Kidney (tissue), 14 donors: ENCODE measurements around the gene RELL2. TPM values are rescaled to one million over a fixed set of nuclear protein-coding genes. Genes with fewer than 3 reads are reported as not detected.

Source experiments
- DNase-seq, 5 donors: peaks; one replicate each; pipeline ENCODE4 v3.0.0-alpha.2; 2013 to 2020
- FAIRE-seq: peaks from 2 replicates; lab custom pipeline; 2012; peaks lifted over from hg19 to GRCh38; lab: Jason Lieb, UNC
- H3K27ac ChIP-seq, 2 donors: one replicate each; pipeline ENCODE4 v1.7.0; 2013; ENCODE audit warnings: low read depth in 2 of 2, low read length in 2 of 2, inconsistent platforms in 1 of 2
- H3K27me3 ChIP-seq: one replicate; pipeline ENCODE4 v1.7.1; 2013; ENCODE audit warnings: low read length, inconsistent platforms; ENCODE audit not compliant: control insufficient read depth, insufficient read depth
- H3K36me3 ChIP-seq, 3 donors: one replicate each; pipeline versions ENCODE4 v1.7.0 to v1.7.1; 2013; ENCODE audit warnings: low read length in 3 of 3, control low read depth in 1 of 3, inconsistent platforms in 1 of 3; ENCODE audit not compliant: insufficient read depth in 3 of 3, control insufficient read depth in 2 of 3
- H3K4me1 ChIP-seq, 3 donors: one replicate each; pipeline versions ENCODE4 v1.7.0 to v1.7.1; 2013; ENCODE audit warnings: low read length in 3 of 3, inconsistent platforms in 1 of 3, low read depth in 1 of 3; ENCODE audit not compliant: control insufficient read depth in 2 of 3, insufficient read depth in 2 of 3
- H3K4me3 ChIP-seq, 3 donors: one replicate each; pipeline versions ENCODE4 v1.7.0 to v1.8.1; 2013; ENCODE audit warnings: low read length in 3 of 3, control low read depth in 1 of 3, inconsistent platforms in 1 of 3
- H3K9ac ChIP-seq, 3 donors: one replicate each; pipeline versions ENCODE4 v1.7.0 to v1.7.1; 2013; ENCODE audit warnings: low read length in 3 of 3, control low read depth in 1 of 3, inconsistent platforms in 1 of 3
- H3K9me3 ChIP-seq, 3 donors: one replicate each; pipeline versions ENCODE4 v1.7.0 to v1.7.1; 2013; ENCODE audit warnings: low read length in 3 of 3, control low read depth in 1 of 3, inconsistent platforms in 1 of 3; ENCODE audit not compliant: control insufficient read depth in 2 of 3, insufficient read depth in 1 of 3
- CTCF ChIP-seq: IDR thresholded peaks from 3 replicates; pipeline ENCODE4 v1.5.1; 2012; ENCODE audit warnings: mild to moderate bottlenecking, moderate library complexity, borderline replicate concordance; ENCODE audit not compliant: insufficient read depth; ENCODE audit errors: extremely low read depth
- intact Hi-C: fragments of 100-400 bp; cut with DNase I; formaldehyde crosslinking; loops from one replicate; pipeline ENCODE4 v1.11.1; 2022
- polyA plus RNA-seq: library from polyadenylated mRNA; stranded (reverse); fragments of 350-450 nt; fragmentation: Illumina TruSeq; extraction: RNeasy Lipid Tissue Mini Kit (QIAGEN cat#74804); gene quantifications from one replicate; pipeline ENCODE4 v1.2.3, GENCODE V29; 2014; ENCODE audit warnings: low read depth, low replicate concordance; ENCODE audit not compliant: insufficient read depth
- total RNA-seq: library from RNA; stranded (reverse); fragmentation: NEBNext Ultra II Directional; extraction: Animal tissue kit (Norgen Biotek cat#: 25700); gene quantifications from one replicate; pipeline ENCODE4 v1.2.1, GENCODE V29; 2021
- donor health status: control.
- donor health status: control.
- donor health status: control.
- donor health status: control.
- donor health status: control.
- donor health status: DM: yes; HTN: yes; CAD: no.
- donor health status: Normal renal cell carcinoma (clear cell type).

Gene RELL2
- total and polyA plus RNA-seq, 2 donors from 2014 or later, result 3.0 to 8.2 TPM

- H3K36me3 ChIP-seq, result peaks cover 0 to 3% (median 2%) of the 10 kb centered on the region in 3 donors
- intact Hi-C loops, result no loop called here
- H3K4me3 ChIP-seq, result no peak overlapping the region
Observed at GRCh38 chr5:141657404-141657803, 20.6 kb downstream of the RELL2 start.

GRCh38 chr5:141657937-141658545 is 21.2 kb downstream of the RELL2 start:
- intact Hi-C loops, result no loop called here
- Histone ChIP-seq H3K4me1 (no peaks in the 10 kb centered on the region), H3K9ac (no peak overlapping the region), H3K27me3 (no peaks in the 10 kb centered on the region), H3K4me3 (no peak overlapping the region), H3K36me3 (peaks cover 0 to 3% (median 2%) of the 10 kb centered on the region in 3 donors), H3K9me3 (no peaks in the 10 kb centered on the region), H3K27ac (no peak overlapping the region)
- no peak for TF ChIP-seq CTCF
- FAIRE-seq (no peak), DNase-seq (no peak)

More at GRCh38 chr5:141657404-141657803, 20.6 kb downstream of the RELL2 start:
- no peaks in the 10 kb centered on the region for H3K9me3 ChIP-seq
- no peaks in the 10 kb centered on the region for H3K27me3 ChIP-seq
- FAIRE-seq (no peak), DNase-seq (no peak)
- no peak for TF ChIP-seq CTCF
- no peaks in the 10 kb centered on the region for H3K4me1 ChIP-seq
- H3K27ac ChIP-seq, result no peak overlapping the region
- no peak overlapping the region for H3K9ac ChIP-seq

GRCh38 chr5:141662028-141662427 is 25.2 kb downstream of the RELL2 start:
- no peaks in the 10 kb centered on the region for H3K27me3 ChIP-seq
- no peak for TF ChIP-seq CTCF
- H3K4me3 ChIP-seq, result no peak overlapping the region
- H3K36me3 ChIP-seq, result peaks cover 0 to 7% (median 2%) of the 10 kb centered on the region in 3 donors
- FAIRE-seq (no peak), DNase-seq (no peak)
- H3K27ac ChIP-seq, result no peak overlapping the region
- no peak overlapping the region for H3K9ac ChIP-seq
- intact Hi-C loops, result no loop called here
- H3K9me3 ChIP-seq, result no peaks in the 10 kb centered on the region
- no peaks in the 10 kb centered on the region for H3K4me1 ChIP-seq
